WI38 (cell line): ENCODE results near the gene CXADR.

Experiments
- H3K4me3 ChIP-seq: 2 replicates; pipeline ENCODE4 v1.5.1; 2011; ENCODE audit warnings: low read depth, mild to moderate bottlenecking, control low read depth, low read length
- CTCF ChIP-seq: IDR thresholded peaks from 2 replicates; pipeline ENCODE4 v1.5.1; 2012; ENCODE audit warnings: low read depth, mild to moderate bottlenecking, control low read depth, low read length

CXADR gene

GRCh38 chr21:17545007-17545406 lies 32.2 kb downstream of the CXADR start:
- TF ChIP-seq CTCF, result no peak
- H3K4me3 ChIP-seq, result no peak overlapping the region

GRCh38 chr21:17548262-17548661 lies 35.4 kb downstream of the CXADR start:
- TF ChIP-seq CTCF, result no peak
- H3K4me3 ChIP-seq, result no peak overlapping the region

- no peak overlapping the region for H3K4me3 ChIP-seq
- TF ChIP-seq CTCF, result no peak
Observed at GRCh38 chr21:17550671-17551308, 37.9 kb downstream of the CXADR start.

- no peak for TF ChIP-seq CTCF
- no peak overlapping the region for H3K4me3 ChIP-seq
Observed at GRCh38 chr21:17552410-17552809, 39.6 kb downstream of the CXADR start.

- no peak for TF ChIP-seq CTCF
- H3K4me3 ChIP-seq, result no peak overlapping the region
Observed at GRCh38 chr21:17554120-17554519, 41.3 kb downstream of the CXADR start.

- no peak overlapping the region for H3K4me3 ChIP-seq
- TF ChIP-seq CTCF, result no peak; the same call in 1 of the 2 replicates
Observed at GRCh38 chr21:17554679-17555465, 42.0 kb downstream of the CXADR start.

- no peak overlapping the region for H3K4me3 ChIP-seq
- no peak for TF ChIP-seq CTCF
Observed at GRCh38 chr21:17560377-17561025, 47.7 kb downstream of the CXADR start.
